Neural progenitor cell (in vitro differentiated cells): ENCODE results near the gene CETP.

ENCODE experiments used
- EZH2 ChIP-seq: fragments of 200-600 bp; sonication (generic); IDR thresholded peaks from 2 replicates; pipeline ENCODE4 v1.6.1; 2017; ENCODE audit warnings: antibody characterized with exemption, mild to moderate bottlenecking, moderate library complexity
- EZH2phosphoT487 ChIP-seq: fragments of 200-600 bp; sonication (generic); IDR thresholded peaks from 2 replicates; pipeline ENCODE4 v1.6.1; 2017; ENCODE audit warnings: antibody characterized with exemption
- TF ChIP-seq, protein P1 (sequence below): fragments of 200-600 bp; sonication (generic); IDR thresholded peaks from 2 replicates; pipeline ENCODE4 v1.5.1; 2017; ENCODE audit warnings: antibody characterized with exemption, mild to moderate bottlenecking

GRCh38 chr16:56932721-56933619 is 28.8 kb upstream of the CETP start:
- TF ChIP-seq EZH2phosphoT487 (peak; percentile 14), EZH2 (no peak)
- TF ChIP-seq, protein P1, sequence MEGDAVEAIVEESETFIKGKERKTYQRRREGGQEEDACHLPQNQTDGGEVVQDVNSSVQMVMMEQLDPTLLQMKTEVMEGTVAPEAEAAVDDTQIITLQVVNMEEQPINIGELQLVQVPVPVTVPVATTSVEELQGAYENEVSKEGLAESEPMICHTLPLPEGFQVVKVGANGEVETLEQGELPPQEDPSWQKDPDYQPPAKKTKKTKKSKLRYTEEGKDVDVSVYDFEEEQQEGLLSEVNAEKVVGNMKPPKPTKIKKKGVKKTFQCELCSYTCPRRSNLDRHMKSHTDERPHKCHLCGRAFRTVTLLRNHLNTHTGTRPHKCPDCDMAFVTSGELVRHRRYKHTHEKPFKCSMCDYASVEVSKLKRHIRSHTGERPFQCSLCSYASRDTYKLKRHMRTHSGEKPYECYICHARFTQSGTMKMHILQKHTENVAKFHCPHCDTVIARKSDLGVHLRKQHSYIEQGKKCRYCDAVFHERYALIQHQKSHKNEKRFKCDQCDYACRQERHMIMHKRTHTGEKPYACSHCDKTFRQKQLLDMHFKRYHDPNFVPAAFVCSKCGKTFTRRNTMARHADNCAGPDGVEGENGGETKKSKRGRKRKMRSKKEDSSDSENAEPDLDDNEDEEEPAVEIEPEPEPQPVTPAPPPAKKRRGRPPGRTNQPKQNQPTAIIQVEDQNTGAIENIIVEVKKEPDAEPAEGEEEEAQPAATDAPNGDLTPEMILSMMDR = no peak
